Measurements from ENCODE around the gene UBE2F. TPM values are rescaled to one million over a fixed set of nuclear protein-coding genes. Genes with fewer than 3 reads are reported as not detected.

UBE2F gene
- total RNA-seq, 2 donors from 2014 or later = 45.2 to 73.2 TPM

DNA sequence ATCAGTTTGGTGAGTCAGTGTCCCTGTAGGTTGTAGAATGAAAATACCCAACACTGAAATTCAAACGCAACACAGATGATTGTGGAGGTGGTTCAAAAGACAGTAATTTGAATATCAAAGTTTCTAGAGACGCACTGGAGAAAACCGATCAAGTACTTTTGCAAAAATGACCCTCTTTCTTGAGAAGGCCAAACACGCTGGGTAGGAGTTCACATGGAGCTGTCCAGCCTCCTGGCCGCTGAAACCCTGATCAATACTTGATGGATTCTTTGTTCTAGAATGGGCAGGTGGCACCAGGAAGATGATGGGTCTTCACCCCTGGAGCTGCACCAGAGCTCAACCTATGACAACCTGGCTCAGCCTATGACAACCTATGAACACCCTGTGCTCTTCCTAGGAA is 39.7 kb upstream of the UBE2F start:
- no peaks in the 10 kb centered on the region for H3K9me3 ChIP-seq
- no peaks in the 10 kb centered on the region for H3K36me3 ChIP-seq
- TF ChIP-seq POLR2AphosphoS5 (IDR thresholded peaks at IDR 0.05) = no peak
- intact Hi-C loops (cut with DNase I) = no loop called here
- DNase-seq (ENCODE audit: low spot score) = no peak
- H3K27me3 ChIP-seq (replicated peaks; ENCODE audit: insufficient read depth) = no peaks in the 10 kb centered on the region
- WGBS = 73% methylated on average over 5 of the region's 5 CpGs
- no peak overlapping the region for H3K4me3 ChIP-seq
- H3K4me1 ChIP-seq (replicated peaks) = no peaks in the 10 kb centered on the region
- H3K27ac ChIP-seq = no peak overlapping the region

DNA sequence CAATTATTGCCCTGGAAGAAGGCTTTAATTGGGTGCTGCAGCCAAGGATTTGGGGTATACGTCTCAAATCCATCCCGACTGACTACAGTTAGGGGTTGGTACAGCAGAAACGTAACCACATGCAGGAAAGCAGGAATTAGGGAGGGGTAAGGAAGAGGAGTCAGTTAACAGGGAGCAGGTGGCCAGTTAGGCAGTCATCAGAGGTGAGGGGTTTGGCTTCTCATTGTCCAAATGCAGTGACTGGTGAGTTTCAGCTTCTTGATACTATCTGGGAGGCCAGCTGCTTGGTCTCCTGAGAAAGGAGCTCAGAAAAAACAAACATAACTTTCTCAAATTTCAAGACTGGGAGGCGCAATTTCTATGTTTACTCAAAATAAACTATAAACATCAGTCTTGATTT is 38.8 kb upstream of the UBE2F start:
- Histone ChIP-seq H3K36me3 (no peaks in the 10 kb centered on the region), H3K4me3 (no peak overlapping the region), H3K9me3 (no peaks in the 10 kb centered on the region), H3K4me1 (replicated peaks) (no peaks in the 10 kb centered on the region), H3K27me3 (replicated peaks; ENCODE audit: insufficient read depth) (no peaks in the 10 kb centered on the region), H3K27ac (no peak overlapping the region)
- DNase-seq (ENCODE audit: low spot score) = no peak
- intact Hi-C loops (cut with DNase I) = no loop called here
- TF ChIP-seq, protein P1, sequence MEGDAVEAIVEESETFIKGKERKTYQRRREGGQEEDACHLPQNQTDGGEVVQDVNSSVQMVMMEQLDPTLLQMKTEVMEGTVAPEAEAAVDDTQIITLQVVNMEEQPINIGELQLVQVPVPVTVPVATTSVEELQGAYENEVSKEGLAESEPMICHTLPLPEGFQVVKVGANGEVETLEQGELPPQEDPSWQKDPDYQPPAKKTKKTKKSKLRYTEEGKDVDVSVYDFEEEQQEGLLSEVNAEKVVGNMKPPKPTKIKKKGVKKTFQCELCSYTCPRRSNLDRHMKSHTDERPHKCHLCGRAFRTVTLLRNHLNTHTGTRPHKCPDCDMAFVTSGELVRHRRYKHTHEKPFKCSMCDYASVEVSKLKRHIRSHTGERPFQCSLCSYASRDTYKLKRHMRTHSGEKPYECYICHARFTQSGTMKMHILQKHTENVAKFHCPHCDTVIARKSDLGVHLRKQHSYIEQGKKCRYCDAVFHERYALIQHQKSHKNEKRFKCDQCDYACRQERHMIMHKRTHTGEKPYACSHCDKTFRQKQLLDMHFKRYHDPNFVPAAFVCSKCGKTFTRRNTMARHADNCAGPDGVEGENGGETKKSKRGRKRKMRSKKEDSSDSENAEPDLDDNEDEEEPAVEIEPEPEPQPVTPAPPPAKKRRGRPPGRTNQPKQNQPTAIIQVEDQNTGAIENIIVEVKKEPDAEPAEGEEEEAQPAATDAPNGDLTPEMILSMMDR (IDR thresholded peaks at IDR 0.05) = no peak
- no peak for TF ChIP-seq POLR2A (IDR thresholded peaks at IDR 0.05)
- TF ChIP-seq POLR2AphosphoS5 (IDR thresholded peaks at IDR 0.05) = no peak
- WGBS = 67% methylated on average over 4 of the region's 4 CpGs

DNA sequence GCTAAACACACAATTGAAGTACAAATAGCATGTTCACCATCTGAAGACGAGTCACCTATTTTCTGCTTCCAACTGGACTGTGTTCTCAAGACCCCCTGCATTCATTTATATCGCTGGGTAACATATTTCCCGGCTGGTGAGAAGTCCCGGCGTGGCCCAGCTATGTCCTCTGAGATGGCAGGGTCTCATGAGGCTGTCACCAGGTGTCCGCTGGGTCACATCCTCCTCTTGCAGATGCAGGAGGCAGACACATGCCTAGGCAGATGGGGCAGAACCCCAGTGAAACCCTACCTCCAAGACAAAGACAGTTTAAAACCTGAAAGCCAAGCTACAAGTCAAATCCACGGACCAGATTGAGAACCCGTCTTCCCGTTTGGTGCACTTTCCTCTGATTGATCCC is 36.8 kb upstream of the UBE2F start:
- Histone ChIP-seq H3K4me3 (no peak overlapping the region), H3K27ac (no peak overlapping the region), H3K27me3 (replicated peaks; ENCODE audit: insufficient read depth) (no peaks in the 10 kb centered on the region), H3K4me1 (replicated peaks) (no peaks in the 10 kb centered on the region), H3K9me3 (no peaks in the 10 kb centered on the region), H3K36me3 (no peaks in the 10 kb centered on the region)
- intact Hi-C loops (cut with DNase I) = no loop called here
- 94% methylated on average over 9 of the region's 9 CpGs for WGBS
- no peak for DNase-seq (ENCODE audit: low spot score)
- no peak for TF ChIP-seq POLR2AphosphoS5 (IDR thresholded peaks at IDR 0.05)
- TF ChIP-seq POLR2A (IDR thresholded peaks at IDR 0.05) = no peak
- TF ChIP-seq, protein P1 (IDR thresholded peaks at IDR 0.05) = no peak

DNA sequence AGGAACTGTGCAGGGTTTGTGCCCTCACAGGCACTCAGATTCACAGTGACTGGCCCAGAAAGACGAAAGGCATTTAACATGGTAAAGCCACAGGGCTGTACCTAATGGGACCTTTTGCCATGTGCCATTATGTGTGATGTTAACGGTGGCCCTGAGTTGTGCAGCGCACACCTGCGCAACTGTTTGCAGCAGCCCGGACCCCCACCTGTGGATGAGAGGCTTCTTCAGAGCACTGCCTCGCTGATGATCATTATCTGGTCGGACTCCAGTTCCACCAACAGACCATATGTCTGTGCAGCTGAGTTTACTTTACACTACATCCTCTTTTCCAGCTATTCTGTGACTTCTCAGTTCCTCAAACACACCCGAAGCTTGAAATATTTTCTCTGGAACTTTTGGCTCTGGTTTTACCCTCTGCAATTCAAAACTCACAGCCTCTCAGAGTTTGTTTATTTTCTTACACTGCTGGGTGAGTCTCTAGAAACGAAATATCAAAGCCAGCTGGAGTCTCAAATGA is 35.6 kb upstream of the UBE2F start:
- Histone ChIP-seq H3K4me1 (replicated peaks) (no peaks in the 10 kb centered on the region), H3K27me3 (replicated peaks; ENCODE audit: insufficient read depth) (no peaks in the 10 kb centered on the region), H3K36me3 (no peaks in the 10 kb centered on the region), H3K27ac (no peak overlapping the region), H3K4me3 (no peak overlapping the region), H3K9me3 (no peaks in the 10 kb centered on the region)
- 31% methylated on average over 9 of the region's 9 CpGs for WGBS
- no peak for DNase-seq (ENCODE audit: low spot score)
- TF ChIP-seq POLR2AphosphoS5 (IDR thresholded peaks at IDR 0.05) = no peak
- TF ChIP-seq, protein P1 (IDR thresholded peaks at IDR 0.05) = no peak
- TF ChIP-seq POLR2A (IDR thresholded peaks at IDR 0.05) = no peak
- intact Hi-C loops (cut with DNase I) = no loop called here

DNA sequence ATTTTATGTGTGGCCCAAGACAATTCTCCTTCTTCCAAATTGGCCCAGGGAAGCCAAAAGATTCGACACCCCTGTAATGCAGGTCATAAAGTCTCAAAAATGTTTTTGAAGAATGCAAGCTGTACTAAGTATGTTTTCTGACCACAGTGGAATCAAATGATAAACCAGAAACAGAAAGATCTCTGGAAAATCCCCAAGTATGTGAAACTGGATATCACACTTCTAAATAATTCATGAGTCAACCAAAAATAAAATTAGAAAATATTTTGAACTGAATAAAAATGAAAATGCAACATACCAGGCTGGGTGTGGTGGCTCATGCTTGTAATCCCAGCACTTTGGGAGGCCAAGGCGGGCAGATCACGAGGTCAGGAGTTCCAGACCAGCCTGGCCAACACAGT is 34.1 kb upstream of the UBE2F start:
- WGBS = 60% methylated on average over 3 of the region's 3 CpGs
- H3K27me3 ChIP-seq (replicated peaks; ENCODE audit: insufficient read depth) = no peaks in the 10 kb centered on the region
- DNase-seq (ENCODE audit: low spot score) = no peak
- TF ChIP-seq POLR2AphosphoS5 (IDR thresholded peaks at IDR 0.05) (no peak), POLR2A (IDR thresholded peaks at IDR 0.05) (no peak)
- TF ChIP-seq, protein P1 (IDR thresholded peaks at IDR 0.05) = no peak
- H3K27ac ChIP-seq = no peak overlapping the region
- intact Hi-C loops (cut with DNase I) = no loop called here
- no peaks in the 10 kb centered on the region for H3K9me3 ChIP-seq
- no peaks in the 10 kb centered on the region for H3K36me3 ChIP-seq
- no peak overlapping the region for H3K4me3 ChIP-seq
- no peaks in the 10 kb centered on the region for H3K4me1 ChIP-seq (replicated peaks)
